Measurements from ENCODE around the gene RHOV.

GRCh38 chr15:40921949-40922607 is 48.0 kb upstream of the RHOV start:
- TF ChIP-seq CTCF (IDR thresholded peaks at IDR 0.05; ENCODE audit: low read depth, low read length) (no peak), EZH2phosphoT487 (IDR thresholded peaks at IDR 0.05; ENCODE audit: low read depth) (no peak)

All from OCI-LY3 (cell line).